NCI-H345 treated with DMSO at 0.1 percent for 48 hours (cell line): ENCODE data around the gene XYLT1.

Source experiments
- DNase-seq: peaks from one replicate; lab custom pipeline; 2025; ENCODE audit not compliant: unreplicated experiment; lab: John Stamatoyannopoulos, UW

The XYLT1 gene

DNA sequence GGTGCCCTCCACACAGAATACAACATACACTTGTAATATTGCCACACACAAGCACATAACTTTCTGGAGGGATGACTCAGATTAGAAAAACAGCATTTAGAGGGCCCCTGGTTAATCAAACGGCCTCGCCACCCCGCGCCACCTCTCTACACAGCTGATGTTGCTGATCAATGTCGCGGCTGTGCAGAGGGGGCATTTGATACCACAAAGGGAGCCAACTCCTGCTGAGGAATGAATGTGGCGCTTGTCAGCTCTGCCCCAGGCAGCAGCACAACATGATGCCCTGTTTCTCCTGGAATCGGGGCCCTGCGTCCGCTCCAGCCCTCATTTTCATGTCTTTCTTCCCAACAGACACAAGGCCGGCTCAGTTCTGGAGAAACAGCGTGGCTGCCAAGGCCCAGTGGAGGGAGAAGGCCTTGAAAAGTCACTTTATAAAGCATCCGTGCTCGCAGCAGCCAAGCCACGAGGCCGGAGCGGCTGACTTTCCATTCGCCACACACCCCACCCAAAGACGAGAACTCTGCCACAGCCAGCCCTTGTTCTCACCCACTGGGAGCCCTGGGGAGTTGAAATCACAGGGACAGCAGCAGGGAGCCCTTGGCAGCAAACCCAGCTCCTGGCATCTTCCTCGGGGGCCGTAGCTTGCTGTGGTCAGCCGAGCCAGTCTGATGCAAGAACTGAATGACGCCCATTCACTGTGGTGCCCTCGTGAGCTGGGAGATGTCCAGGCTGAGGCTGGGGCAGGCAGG lies 65.6 kb downstream of the XYLT1 start:
- no peak for DNase-seq

DNA sequence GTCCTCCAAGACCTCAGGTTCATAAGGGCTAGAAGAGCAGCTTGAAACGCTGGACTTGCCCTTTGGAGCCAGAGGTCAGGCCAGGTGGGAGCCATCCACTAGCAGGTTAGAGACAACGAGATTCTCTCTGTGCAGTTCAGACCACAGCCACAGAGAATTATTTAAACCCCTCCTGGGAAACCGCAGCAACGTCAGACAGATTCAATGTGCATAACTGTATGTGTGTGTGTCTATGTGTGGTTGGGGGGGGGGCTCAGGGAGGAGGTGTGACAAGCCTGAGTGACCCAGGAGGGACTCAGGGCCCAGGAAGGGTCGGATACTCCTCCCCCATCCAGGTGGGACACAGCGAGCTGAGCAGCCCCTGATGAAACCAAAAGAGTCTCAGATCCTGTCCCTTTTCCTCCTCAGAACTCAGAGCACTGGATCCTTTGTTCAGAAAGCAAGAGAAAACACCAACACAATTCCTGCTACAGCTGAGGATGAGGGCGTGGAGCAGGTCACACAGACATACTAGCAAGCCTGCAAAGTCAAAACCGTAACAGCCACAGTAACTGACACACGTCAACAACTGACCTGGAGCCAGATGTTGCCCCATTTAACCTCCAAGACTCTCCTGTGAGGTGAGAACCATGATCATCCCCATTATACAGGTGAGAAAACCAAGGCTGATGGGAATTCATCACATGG lies 66.8 kb downstream of the XYLT1 start:
- no peak for DNase-seq

DNA sequence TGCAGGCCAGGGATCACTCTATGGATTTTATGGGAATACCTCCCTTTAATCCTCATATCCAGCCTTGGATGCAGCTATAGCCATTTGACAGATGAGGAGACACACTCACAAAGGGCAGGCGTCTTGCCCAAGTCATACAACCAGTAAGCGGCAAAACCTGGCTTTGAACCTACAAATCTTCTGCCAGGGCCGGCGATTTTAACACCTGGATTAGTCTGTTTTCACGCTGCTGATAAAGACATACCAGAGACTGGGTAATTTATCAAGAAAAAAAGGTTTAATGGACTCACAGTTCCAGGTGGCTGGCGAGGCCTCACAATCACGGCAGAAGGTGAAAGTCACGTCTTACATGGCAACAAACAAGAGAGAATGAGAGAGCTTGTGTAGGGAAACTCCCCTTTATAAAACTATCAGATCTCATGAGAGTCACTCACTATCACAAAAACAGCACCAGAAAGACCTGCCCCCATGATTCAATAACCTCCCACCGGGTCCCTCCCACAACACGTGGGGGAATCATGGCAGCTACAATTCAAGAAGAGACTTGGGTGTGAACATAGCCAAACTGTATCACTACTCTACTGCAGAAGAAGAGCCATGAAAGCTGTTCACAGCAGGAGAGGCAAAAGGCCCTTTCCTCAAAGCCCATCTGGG lies 67.5 kb downstream of the XYLT1 start:
- DNase-seq: no peak

DNA sequence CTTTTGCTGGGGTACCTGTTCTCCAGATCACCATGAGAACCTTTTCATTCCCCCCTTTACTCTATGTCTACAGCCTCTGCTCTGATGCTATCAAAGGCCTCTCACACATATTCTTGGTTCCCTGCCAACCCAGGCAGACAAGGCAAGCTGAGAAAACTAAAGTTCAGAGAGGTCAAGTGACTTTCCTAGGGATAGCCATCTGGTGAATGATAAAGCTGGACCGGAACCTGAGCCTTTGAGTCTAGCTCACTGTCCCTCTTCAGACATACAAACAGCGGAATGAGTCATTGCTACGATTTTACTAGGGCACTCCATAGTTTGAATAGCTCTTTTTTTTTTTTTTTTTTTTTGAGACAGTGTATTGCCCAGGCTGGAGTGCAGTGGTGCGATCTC lies 73.3 kb downstream of the XYLT1 start:
- DNase-seq: peak; percentile 57

DNA sequence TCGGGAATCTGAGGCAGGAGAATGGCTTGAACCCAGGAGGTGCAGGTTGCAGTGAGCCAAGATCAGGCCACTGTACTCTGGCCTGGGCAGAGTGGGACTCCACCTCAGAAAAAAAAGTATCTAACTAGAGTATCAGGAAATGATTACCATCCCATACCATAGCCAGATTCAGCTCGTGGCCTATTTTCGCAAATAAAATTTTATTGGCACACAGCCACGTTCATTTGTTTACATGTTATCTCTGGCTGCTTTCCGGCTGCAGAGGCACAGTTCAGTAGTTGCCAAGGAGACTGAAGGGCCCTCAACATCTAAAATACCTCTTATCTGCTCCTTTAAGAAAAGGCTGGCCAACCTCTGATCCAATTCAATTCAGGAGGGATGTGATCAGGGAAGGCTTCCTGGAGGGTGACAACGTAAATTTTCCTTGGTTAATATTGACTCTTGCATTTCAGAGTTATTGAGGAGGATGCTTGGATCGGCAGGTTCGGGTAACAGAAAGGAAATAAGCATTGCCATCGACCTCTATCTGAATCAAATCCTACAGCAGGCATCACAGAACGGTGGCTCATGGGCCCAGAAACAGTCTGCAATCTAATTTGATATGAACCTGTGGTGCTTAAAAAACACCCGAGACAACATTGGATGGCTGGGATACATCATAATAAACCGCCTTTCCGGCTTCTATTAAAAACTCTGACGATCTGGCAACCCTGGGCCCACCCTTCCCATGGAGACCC lies 73.8 kb downstream of the XYLT1 start:
- DNase-seq: peak; percentile 89

DNA sequence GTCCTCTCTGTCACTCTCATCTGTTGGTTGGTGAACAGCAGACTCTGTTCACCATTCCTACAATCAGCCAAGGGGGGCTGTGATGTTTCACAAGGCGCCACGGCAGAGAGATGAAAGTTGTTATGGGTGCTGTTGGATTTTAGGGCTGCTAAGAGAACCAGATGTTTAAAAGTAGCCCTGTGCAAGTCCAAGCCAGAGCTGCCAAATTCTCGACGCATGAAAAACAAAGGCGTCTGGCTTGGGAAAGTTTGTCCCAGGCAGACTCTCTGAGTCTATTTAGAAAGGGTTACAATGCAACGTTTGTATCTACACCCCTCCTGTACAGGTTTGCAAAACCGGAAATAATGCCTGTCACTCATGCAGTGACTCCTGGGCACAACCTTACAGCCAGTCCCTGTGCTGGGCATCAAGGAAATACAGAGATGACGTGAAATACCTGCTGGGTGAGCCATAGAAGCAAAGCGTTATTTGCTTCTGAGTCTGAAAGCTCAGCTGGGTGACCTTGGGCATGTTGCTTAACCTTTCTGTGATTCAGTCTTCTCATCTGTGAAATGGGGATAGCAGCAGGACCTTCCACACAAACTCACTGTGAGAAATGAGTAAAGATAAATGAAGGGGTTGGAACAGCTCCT lies 74.8 kb downstream of the XYLT1 start:
- no peak for DNase-seq

DNA sequence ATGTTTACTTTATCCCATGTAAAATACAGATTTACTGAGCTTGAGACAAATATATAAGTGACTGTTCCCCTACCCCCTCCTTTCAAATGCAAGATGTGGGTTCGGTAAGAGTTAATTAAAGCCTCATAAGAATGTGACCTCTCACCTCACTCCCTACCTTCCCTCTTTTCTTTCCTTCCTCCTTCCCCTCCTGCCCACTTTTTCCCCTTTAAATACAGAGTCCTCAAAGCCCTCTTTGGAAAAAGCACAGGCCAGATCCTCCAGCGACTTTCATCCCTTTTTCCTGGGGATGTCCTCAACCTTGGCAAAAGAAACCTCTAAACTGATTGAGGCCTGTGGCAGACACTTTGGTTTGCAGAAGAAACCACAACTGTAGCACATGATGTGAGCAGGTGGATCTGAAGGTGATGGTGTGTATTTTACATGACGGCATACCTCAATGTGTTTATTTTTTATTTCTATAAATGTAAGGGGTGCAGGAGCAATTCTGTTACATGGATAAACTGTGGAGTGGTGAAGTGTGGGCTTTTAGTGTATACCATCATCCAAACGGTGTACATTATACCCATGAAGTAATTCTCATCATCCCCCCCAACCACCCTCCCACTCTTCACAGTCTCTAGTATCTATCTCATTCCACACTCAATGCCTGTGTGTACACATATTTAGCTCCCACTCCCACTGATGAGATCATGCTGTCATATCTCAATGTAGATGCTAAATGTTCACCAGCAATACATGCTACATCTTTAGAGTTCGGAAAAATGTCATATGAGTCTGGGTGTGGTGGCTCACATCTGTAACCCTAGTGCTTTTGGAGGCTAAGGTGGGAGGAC lies 77.7 kb downstream of the XYLT1 start:
- no peak for DNase-seq

DNA sequence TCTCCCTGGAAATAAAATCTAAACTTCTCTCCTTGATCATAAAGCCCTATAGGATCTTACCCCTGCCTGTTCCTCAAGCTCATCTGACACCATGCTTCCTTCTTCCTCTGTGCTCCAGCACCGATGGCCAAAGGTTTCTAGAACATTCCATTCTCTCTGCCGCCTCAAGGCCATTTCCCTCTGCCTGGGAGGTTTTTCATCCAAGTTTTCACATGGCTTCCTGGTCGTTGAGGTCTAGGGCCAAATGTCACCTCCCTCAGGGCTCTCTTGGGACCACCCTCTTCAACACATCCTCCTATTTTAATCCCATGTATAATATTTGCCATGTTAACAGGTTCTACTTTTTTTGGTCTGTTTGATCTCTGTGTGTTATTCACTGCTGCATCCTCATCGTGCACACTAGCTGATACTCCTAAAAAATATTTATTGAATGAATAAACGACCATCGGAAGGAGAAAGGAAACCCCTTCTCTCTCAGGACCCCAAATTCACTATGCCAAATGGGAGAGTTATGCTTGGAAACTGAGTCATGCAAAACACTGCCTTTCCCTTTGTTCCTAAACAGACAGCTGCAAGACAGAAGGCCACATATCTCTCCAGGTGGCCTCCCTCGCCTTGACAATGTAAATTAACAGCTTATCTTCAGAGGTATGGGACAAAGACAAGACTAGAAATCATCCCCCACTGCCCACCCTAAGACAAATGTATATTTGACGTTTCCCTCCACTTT lies 78.5 kb downstream of the XYLT1 start:
- no peak for DNase-seq

DNA sequence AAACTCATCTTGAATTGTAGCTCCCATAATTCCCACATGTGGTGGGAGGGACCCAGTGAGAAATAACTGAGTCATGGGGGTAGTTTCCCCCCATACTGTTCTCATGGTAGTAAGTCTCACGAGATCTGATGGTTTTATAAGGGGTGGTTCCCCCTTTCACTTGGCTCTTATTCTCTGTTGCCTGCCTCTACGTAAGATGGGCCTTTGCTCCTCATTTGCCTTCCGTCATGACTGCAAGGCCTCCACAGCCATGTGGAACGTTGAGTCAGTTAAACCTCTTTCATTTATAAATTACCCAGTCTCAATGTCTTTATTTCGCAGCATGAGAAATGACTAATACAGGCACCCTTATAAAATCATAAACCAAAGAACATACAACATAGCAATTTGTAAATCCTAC lies 79.0 kb downstream of the XYLT1 start:
- DNase-seq: no peak

DNA sequence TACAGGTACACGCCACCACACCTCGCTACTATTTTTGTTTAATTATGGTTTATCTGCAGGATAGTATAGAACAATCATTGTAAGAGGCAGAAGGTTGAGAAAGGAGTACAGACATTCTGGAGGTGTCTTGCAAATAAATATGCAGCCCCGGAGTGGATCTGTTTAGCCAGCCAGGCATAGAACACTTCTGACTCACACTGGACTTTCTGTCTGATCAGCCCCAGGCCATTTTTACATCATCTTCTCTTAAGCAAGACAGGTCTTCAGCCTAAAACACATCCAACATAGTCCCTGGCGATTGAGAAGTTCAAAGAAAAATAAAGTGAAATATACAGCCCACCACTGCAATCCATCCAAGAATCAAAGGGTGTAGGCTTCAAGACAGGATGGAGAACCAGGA lies 81.4 kb downstream of the XYLT1 start:
- DNase-seq: no peak

DNA sequence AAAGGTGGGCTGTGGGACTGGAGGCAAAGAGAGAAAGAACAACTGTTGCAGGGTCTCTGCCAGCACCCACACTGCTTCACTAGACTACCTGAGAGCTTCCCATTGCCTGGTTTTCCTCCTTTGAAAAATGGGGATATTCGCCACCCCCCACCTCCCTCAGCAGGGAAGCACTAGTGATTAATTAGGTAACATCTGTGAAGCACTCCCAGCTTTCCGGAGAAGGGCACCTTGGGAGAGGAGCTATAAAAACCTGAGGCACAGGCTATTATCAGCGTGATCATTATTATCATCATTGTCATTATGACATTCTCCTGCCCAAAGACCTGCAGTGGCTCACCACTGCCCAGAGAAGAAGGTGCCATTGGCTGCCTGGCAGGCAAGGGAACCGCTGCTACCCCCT lies 83.5 kb downstream of the XYLT1 start:
- no peak for DNase-seq

DNA sequence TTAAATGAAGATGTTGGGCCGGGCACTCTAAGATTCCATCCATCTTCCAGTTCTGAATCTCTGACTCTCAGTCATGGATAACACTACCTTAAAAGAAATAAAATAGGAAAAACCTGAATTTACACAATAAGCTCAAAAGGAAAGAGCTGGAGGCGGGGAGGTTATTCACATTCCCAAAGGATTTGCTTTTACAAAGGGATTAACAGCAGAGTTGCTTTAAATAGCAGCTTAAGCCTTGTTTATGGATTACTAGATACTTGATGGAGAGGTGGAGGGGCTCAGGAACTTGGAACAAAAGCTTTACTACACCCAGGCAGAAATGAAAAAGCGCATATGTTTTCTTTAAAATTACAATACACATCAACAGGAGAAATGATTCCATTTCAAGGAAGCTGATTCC lies 84.5 kb downstream of the XYLT1 start:
- no peak for DNase-seq

DNA sequence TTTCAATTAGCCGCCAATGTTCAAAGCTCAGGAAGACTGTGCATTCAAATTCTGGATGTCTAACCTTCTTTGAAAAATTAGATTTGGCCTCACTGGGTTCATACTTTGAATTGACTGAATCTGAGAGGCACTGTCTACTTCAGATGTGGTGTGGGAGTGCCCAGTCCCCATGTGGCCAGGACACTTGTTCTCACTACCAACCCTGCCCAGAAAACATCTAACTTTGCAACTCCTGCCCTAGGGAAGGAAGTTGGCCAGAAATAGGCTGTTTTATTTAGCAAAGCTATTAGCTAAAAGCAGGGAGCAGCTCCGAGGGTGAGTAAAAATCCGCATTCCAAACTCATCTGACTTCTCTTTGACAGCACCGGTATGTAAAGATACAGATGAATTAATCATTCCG lies 86.3 kb downstream of the XYLT1 start:
- DNase-seq: no peak

DNA sequence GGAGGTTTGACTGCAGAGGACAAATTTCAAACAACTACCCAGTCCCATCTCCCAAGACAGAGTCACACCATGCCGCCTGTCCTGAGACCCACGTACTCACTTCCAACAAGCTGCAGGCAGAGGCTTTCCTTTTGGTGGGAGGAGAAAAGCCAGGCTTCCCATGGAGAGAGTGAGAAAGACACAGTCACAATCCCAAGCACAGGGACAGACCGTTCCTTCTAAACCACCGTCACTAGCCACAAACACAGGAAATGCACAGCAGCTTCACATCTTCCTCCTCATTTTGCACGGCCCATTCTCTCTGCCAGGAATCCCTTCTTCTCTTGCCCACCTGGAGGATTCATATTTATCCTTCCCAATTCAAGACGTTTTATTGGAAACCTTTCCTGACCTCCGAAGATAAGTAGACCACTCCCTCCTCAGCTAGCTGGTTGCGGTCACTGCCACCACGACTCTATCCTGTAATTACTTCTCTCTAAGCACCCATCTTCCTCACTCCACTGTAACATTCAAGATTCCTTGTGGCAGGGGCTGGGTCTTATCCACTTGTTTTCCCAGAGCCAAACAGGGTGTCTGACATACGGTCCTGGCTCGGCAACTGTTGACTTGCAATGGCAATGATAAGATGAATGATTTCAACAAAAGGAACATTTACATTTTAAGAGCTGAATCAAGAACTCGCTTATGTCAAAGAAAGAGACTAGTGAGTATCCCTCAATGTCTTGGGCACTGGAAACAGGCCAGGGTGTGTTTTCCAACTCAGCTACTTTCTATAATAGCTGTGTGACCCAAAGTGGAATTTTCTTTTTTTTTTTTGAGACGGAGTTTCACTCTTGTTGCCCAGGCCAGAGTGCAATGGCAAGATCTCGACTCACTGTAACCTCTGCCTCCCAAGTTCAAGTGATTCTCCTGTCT lies 87.6 kb downstream of the XYLT1 start:
- DNase-seq: no peak

DNA sequence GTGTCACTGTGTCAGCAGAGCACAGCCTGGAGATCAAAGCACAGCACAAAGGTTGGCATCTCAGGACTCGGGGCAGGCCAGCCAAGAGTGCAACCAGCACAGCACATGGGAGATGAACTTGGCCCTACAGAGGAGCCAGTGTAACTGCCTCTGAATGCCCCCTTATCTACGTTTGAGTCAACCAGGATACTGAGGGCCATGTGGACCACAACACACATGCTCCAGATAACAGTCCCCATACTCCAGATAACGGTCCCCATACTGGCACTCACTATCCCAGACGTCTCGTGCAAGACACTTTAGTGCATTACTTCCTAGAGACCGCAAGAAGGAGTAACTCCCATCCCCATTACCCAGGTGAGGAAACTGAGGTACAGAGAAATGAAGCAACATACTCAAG lies 88.2 kb downstream of the XYLT1 start:
- DNase-seq: no peak

DNA sequence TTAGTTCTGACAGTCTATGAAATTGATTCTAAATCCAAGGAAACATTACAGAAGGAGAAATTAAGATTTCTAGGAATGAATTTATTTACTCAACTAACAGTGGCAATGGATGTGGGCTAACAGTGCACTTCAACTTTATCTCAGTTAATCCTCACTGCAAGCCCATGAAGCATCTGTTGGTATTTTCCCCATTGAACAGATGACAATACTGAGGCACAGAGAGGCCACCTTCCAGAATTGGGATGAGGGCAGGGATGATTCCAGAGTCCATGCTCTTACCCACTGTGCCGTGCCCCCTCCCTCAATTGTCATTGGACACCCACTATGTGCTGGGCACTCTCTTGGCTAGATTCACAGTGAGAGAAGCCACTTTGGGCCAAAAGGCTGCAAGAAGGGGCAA lies 89.0 kb downstream of the XYLT1 start:
- no peak for DNase-seq

DNA sequence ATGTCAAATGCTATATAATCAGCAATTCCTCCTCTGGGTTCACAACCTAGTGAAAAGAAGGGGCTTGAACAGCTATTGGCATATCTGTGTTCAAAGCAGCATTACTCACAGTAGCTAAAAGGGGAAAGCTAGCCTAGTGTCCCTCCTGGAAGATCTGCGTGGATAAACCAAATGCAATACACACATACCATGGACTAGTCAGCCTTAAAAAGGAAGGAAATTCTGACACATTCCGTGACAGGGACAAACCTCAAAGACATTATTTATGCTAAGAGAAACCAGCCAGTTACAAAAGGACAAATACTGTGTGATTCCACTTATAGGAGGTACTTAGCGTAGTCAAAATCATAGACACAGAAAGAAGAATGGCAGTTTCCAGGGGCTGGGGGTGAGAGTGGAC lies 90.1 kb downstream of the XYLT1 start:
- no peak for DNase-seq

DNA sequence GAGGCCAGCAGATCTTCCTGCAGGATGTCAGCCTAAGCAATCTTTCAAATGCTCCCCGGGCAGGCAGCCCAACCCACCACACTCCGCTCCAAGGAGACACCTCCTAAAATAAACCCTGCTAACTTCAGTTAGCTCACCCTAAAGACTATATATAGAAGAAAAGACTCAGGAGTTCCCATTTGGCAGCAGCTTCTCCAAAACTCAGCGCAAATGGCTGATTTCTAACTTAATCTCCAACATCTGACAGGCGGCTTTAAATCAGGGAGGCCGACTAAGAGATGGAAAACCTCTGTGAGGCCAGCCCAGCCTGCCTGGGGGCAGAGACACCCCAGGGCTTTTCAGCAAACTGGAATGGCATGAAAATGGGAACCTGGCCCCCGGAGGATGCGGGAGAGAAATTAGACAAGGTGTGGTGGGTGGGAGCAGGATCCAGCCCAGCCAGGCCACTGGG lies 91.6 kb downstream of the XYLT1 start:
- DNase-seq: no peak
